Stimulated activated CD8-positive, alpha-beta memory T cell treated with anti-CD3 and anti-CD28 coated beads, Interleukin-15, amount 100 ng/mL, for 48 hours (primary cell): Measurements from ENCODE around the gene AP4E1.
"Not testable (repeated sequence)": the region's sequence is repeated elsewhere in the genome, so short reads cannot be mapped to it uniquely, and the experiment has no call there.

Source experiments
- DNase-seq, 2 donors: peaks; one replicate each; pipeline ENCODE4 v3.0.0-alpha.2; 2020; ENCODE audit warnings: low read depth in 2 of 2

AP4E1 gene

DNA sequence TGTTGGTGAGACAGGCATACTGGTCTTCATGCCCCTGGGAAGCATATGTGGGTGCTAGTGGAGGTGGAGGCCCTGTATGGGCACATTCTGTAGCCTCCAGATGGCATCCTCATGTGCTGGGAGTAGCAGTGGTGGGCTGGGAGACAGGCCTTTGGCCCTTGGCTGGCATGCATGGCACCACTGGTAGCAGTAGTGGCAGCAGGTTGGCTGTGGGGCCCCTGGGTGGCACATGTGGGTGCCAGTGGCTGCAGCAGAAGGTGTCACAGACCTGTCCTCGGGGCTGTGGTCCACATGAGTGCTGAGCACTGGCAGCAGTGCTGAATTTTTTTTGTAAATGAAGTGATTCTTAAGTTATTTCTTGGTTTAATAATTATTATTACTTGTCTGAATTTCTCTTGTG lies 115.0 kb downstream of the AP4E1 start:
- DNase-seq: no peak

DNA sequence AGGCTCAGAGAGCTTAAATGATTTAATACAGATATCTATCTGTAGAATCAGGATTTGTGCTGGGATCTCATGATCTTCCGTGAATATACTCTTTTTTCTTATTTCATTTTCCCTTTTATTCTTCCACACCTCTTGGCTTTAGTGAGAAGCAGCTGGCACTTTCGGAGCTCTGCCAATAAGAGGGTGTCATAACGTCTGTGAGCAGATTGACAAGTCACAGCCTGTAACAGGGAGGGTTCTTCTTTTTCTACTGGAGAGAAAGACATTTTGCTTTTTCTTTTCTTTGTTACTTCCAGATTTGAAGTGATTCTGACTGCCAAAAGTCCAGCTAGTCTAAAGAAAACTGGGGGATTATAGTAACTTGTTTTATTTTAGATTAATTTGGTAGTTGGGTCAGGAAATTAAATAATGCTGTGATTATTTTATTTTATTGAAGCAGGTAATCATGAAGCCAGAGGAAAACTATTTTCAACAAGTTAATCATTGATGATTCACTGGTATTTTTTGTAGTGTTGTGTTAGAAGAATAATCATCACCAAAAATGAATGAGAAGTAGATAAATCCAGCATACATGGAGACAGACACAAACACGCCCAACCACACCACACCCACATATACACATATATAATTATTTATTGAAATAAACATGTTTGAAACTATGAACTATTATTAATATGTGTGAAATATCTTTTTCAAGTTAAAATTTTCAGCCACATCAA lies 116.4 kb downstream of the AP4E1 start:
- DNase-seq: no peak

DNA sequence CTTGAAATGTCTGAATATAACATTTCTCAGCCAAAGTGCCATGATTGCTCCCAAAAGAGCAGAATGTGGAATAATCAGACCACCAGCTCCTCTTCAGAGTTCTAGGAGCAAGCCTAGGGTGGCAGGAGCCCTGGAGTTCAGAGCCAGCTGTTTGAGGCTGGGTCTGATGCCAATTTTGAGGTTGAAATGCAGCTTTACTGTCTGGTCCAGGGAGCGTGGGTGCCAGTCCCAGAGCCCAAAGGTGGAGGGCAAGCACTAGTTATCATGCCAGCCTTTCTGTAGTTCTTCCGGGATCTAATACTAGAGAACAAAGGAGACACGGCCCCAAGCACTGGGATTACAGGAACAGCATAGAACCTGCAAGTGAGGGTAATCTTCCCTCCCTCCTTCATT lies 117.0 kb downstream of the AP4E1 start:
- DNase-seq: no peak

DNA sequence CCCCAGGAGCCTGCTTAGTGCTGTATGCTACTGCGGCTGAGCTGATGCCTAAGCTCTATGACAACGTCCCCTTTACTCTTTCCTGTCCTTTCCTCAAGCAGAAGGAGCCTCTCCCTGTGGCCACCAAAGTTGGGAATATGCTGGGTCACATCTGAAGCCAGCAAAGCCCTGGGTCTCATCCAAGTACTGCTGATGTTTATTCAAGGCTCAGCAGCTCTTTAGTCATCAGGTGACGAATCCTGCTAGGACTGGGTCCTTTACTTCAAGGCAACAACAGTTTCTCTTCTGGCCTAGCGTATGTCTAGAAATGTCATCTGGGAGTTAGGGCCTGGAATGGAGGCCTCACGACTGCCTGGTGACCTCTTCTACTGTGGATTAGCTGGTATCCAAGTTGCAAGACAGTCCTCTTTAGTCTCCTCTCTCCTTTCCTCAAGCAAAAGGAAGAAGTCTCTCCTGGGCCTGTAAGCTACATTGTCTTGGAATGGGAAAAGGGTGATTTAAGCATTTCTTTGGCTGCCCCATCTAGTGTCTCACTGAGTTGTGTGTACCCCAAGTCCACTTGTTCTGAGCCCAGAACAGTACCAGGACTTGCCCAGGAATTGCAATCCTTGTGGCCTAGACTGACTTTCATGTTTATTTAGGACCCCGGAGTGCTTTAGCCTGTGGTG lies 122.3 kb downstream of the AP4E1 start:
- no peak for DNase-seq

DNA sequence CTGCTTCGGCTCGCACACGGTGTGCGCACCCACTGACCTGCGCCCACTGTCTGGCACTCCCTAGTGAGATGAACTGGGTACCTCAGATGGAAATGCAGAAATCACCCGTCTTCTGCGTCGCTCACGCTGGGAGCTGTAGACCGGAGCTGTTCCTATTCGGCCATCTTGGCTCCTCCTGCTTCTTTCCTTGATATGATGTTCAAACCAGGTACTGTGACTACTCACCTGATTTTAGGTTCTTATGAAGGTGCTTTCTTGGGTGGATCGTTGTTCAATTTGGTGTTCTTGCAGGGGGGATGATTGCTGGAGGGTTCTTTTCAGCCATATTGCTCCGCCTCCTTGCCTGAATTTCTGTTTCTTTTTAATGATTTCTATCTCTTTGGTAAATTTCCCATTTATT lies 129.0 kb downstream of the AP4E1 start:
- not testable (repeated sequence) for DNase-seq

DNA sequence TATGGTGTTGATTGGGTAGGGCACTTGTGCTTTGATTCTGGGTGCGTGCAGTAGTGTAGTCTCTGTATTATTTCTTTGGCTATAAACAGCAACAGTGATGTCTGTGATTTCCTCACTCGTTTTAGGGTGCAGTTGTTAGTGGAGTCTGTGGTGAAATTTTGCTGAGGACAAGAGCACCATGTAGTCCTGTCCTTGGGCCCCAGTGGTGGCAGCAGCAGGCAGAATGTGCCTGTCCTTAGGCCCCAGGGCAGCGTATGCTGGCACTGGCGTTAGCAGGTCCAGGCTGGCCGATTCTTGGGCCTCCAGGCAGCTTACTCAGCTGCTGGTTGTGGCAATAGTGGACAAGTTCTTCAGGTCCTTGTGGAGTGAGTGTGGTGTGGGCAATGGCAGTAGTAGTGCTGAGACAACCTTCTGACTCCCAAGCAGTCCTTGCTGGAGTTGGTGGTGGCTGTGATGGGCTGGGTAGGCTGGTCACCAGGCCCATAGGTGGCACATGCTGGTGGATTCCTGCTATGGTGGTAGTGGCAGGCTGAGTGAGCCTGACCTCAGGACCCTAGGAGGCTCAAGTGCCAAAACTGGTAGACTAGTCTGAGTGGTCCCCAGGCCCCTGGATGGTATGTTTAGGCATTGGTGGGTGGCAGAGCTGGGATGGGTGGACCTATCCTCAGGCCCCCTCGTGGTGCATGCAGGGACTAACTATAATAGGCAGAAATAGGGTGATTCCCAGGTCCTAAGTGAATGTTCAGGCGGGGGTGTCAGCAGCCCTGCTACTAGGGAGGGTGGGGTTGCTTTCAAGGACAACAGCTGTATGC lies 129.9 kb downstream of the AP4E1 start:
- no peak for DNase-seq

DNA sequence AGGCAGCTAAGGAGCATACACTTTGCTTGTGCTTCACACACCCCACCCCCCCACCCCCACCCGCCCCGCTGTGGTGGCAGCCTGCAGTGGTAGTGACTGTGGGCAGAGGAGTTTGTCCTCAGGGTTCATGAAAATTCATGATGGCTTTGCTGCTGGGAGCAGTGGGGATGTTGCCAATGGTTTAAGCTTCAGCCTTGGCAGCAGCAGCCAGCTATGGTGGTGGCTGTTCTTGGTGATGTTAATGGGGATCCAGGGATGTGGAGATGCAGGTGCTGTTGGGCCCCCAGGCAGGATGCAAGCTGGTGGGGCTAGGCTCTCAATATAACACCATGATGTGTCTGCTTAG lies 130.5 kb downstream of the AP4E1 start:
- DNase-seq: no peak

DNA sequence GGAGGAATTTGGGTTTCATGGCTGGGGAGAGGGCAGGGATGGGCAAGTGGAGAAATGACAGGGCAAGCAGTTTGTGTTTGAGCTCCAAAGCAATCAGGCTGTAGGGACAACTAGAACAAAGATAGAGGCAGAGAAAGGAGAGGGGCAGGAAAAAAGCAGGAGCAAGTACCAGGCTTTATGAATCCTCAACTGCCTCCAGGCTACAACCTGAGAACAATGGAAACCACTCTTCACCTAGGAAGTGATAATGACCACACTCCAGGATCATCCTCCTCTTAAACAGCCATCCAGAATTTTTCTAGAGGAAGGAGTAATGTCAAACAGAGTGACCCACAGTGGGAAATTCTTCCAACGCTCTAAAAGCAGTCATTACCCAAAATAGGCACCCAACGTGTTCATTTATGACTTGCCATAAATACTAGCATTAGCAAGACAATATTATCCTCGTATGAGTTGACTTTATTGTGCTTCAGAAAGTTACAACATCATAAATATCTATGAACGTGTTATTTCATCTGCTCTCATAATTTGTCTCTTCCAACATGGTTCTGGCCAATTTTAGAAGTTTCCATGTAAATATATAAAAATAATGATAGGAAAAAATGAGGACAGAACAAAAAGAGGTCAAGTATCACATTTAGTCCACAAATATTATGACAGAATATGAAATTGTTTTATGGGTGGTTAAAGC lies 135.7 kb downstream of the AP4E1 start:
- DNase-seq: no peak

DNA sequence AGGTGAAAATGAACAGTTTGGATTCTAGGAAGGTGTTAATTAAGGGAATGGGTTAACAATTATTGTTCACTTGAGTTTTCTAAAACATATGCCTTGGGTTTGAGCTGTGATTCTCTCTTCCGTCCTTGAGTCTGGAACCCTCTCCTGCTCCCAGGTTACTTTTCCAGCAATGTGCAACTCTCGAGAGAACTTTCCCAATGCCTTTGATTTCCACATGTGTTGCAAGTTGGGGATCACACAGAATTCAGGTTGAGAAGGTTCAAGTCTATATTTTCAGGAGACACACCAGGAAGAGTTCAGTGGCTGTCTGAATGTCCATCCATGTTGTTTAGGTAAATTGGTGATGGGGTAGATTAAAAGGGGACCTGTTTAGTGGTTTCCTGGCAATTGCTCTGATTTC lies 137.5 kb downstream of the AP4E1 start:
- DNase-seq: no peak

DNA sequence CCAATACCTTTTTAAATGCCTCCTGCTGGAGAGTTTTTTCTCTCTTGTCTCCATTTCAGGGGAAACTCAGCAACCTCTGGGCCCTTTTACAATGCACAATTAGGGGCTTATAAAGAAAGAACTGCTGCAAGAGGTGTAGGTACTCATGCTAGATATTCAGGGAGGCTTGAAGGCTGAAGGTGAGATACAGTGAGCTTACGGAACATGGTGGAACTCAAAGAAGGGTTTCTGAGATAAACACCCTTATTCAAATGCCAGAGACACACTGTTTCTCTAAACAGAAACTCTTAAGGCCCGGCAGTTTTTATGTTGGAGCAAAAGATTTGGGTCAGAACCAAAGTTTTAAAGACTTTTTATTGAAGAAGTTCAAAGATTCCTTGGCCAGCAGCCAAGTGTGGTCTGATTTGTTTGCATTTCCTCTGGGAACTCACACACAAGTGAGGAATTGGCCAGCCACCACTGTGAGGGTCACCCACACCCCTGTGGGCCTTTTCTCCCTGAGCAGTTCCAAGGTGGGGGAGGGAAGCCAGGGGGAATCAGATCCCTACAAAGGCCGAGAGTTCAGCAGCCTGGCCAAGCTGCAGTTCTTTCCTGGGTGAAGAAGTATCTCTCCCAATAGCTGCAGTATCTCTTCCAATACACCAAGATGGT lies 138.4 kb downstream of the AP4E1 start:
- no peak for DNase-seq

DNA sequence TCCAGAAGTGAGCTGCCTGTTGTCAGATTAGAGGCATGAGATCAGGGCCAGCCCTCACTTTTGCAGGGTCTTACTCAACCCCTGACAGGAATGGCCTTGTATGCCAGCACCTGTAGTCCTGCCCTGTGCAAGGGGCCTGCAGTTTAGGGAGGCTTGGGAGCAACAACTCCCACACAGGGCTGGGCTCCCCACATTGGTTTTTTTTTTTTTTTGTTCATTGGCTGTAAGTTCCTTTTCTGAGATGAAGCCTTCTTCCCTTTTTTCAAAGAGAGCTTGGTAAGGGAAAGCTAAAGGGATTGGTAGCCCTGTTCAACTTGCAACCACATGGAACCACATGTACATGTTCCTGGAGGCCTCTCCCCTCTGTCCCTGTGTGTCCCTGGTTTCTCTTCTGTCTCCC lies 139.8 kb downstream of the AP4E1 start:
- no peak for DNase-seq

DNA sequence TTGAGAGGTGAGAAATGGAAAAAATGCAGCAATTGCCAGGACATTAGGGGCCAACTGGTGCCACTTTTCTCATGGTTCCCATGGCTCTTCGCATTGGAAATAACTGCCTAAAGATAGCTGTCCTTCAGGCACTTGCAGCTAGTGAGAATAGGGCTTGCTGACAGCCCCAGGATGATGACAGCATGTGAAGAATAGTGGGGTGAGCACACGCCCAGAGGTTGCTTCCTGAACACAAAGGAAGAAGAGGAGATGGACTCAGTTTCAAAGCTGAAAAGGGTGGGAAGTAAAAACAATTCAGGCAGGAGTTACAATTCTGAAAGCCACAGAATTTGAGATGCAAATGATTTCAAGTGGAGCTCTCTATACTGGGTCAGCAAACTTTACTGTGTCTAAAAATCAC lies 140.6 kb downstream of the AP4E1 start:
- no peak for DNase-seq

DNA sequence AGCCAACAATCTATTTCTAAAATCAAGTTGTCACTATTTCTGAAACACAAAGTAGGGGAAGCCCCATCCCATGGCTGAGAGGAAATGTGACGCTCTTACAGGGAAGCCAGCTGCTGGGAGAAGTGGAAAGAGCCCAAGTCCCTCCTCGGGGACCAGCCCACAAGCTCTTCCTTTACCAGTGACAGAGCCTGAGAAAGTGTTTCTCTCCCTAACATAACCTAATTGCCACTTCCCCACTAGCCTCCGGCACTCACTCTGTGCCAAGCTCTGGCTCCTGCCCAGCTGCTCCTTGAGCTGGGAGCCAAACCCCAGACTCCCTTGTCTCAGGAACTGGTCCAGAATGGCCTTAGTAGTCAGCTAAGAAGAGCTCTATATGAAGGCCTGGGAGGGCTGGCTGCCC lies 143.3 kb downstream of the AP4E1 start:
- DNase-seq: no peak

DNA sequence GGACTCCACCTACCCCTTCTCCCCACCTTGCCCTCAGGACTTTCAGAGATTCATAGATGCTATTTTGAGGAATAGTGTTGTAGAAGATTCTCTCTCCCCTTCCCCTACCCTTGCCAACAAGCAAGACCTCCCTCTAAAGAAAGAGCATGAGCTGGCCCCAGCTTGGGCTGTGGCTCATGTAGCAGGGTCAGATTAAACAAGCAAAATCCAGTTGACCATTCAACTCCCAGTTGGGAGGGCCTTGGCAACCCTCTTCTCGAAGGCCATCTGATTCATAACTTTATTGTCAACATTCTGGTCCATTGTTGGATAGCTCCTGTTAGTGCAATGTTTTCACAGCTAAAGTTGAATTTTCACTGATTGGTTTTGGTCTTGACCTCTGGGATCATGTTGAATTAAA lies 145.1 kb downstream of the AP4E1 start:
- no peak for DNase-seq

DNA sequence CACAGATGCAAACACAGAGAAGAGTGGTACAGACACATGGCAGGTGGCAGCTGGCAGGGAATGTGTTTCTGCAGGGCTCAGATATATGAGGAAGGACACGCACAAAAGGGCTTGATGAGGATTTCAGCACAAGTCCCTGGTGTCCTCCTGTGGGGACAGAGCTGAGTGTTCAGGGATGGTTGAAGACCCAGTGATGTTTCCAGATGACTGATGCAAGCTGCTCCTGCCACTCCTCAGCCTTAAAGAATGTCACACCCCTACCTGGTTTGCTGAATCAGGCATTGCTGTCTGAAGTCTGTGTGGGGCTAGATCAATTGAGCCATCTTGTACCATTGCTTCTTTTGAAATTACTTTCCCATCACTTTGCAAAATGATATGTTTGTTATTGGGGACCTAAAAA lies 146.1 kb downstream of the AP4E1 start:
- no peak for DNase-seq
